ENCODE data around the gene NTHL1. TPM values are rescaled to one million over a fixed set of nuclear protein-coding genes. Genes with fewer than 3 reads are reported as not detected.
"Not testable (repeated sequence)": the region's sequence is repeated elsewhere in the genome, so short reads cannot be mapped to it uniquely, and the experiment has no call there.

The NTHL1 gene
- total RNA-seq, 2 donors from 2014 or later, result 43.2 to 46.1 TPM

DNA sequence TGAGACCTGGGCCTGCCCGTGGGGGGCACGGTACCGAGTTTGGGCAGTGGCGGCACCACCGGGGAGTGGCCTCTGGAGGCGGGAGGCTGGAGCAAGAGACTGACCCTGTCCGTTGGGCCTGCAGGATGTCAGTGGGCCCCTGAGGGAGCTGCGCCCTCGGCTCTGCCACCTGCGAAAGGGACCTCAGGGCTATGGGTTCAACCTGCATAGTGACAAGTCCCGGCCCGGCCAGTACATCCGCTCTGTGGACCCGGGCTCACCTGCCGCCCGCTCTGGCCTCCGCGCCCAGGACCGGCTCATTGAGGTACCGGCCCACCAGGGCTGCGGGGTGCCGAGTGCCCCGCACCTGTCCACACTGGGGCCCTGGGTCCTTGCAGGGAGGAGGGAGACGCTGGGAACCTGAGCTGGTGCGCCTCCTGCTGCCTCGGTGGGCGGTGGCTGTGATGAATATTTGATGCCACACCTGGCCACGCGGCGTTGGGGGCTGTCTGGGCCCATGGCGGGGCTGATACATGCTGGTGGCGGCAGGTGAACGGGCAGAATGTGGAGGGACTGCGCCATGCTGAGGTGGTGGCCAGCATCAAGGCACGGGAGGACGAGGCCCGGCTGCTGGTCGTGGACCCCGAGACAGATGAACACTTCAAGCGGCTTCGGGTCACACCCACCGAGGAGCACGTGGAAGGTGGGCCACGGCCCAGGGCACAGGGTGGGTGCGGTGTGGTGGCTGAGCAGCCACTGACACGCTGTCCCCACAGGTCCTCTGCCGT lies 11.3 kb downstream of the NTHL1 start:
- no peak overlapping the region for H3K4me3 Mint-ChIP-seq
- Histone ChIP-seq H3K27me3 (ENCODE audit: control insufficient read depth, insufficient read depth, low read length, poor library complexity, severe bottlenecking) (no peaks in the 10 kb centered on the region), H3K9me3 (ENCODE audit: control insufficient read depth, low read length) (no peaks in the 10 kb centered on the region), H3K4me1 (ENCODE audit: control insufficient read depth, insufficient read depth, low read length) (peaks cover 6% of the 10 kb centered on the region), H3K36me3 (ENCODE audit: control insufficient read depth, insufficient read depth, low read length) (no peaks in the 10 kb centered on the region), H3K4me3 (ENCODE audit: low read length) (no peak overlapping the region), H3K9ac (ENCODE audit: extremely low read depth, low read length, poor library complexity, severe bottlenecking) (no peak overlapping the region), H3K27ac (ENCODE audit: low read depth, low read length) (peak overlapping the region; percentile 49)
- no peaks in the 10 kb centered on the region for H3K27me3 Mint-ChIP-seq (ENCODE audit: insufficient read depth)
- no peaks in the 10 kb centered on the region for H3K9me3 Mint-ChIP-seq
- peaks cover 4% of the 10 kb centered on the region for H3K36me3 Mint-ChIP-seq (ENCODE audit: low read depth)
- no peak overlapping the region for H3K27ac Mint-ChIP-seq
- DNase-seq, result peak; percentile 53
- 95 to 96% methylated on average over 31 to 47 of the region's 47 CpGs for WGBS, 2 experiments (ENCODE audit: insufficient coverage in 1 of 2, insufficient read length in 1 of 2)
- TF ChIP-seq, protein P1, sequence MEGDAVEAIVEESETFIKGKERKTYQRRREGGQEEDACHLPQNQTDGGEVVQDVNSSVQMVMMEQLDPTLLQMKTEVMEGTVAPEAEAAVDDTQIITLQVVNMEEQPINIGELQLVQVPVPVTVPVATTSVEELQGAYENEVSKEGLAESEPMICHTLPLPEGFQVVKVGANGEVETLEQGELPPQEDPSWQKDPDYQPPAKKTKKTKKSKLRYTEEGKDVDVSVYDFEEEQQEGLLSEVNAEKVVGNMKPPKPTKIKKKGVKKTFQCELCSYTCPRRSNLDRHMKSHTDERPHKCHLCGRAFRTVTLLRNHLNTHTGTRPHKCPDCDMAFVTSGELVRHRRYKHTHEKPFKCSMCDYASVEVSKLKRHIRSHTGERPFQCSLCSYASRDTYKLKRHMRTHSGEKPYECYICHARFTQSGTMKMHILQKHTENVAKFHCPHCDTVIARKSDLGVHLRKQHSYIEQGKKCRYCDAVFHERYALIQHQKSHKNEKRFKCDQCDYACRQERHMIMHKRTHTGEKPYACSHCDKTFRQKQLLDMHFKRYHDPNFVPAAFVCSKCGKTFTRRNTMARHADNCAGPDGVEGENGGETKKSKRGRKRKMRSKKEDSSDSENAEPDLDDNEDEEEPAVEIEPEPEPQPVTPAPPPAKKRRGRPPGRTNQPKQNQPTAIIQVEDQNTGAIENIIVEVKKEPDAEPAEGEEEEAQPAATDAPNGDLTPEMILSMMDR (conservative IDR thresholded peaks at IDR 0.05), result no peak
- peaks cover 7% of the 10 kb centered on the region for H3K4me1 Mint-ChIP-seq

DNA sequence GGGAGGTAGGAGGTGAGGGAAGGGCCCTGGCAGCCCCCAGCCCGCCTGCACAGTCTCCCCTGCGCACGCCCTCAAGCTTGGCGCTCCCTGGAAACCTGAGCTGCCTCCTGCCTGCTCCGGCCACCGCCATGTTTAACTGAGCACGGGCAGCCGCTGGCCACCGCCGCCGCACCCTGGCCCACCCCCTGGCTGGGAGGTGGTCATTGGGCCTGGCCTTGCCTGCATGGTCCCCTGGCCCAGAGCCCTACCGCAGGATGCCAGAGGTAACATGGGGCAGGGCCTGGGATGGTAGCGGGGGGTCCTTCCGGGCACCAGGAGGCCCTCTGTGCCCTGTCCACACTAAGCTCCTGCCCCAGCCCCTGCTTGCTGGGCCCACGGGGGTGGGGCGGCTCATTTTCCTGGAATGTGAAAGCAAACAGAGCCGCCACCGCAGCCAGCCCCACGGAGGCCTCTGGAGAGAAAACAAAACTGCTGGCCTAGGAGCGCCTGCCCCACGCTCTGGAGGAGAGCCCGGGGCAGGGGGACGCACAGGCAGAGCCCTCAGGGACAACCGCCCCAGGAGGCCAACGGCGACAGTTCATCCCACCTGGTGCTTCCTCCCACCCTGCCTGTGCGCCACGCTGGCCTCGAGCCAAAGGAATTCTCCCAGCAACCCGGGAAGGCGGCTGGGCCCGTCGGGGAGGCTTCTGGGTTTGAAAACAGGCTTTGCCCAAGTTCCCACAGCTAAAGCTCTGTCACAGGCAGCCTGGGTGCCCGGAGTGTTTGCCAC lies 12.0 kb downstream of the NTHL1 start:
- no peak overlapping the region for H3K27ac Mint-ChIP-seq
- Histone ChIP-seq H3K9ac (ENCODE audit: extremely low read depth, low read length, poor library complexity, severe bottlenecking) (no peak overlapping the region), H3K36me3 (ENCODE audit: control insufficient read depth, insufficient read depth, low read length) (peaks cover 5% of the 10 kb centered on the region), H3K27me3 (ENCODE audit: control insufficient read depth, insufficient read depth, low read length, poor library complexity, severe bottlenecking) (no peaks in the 10 kb centered on the region), H3K4me3 (ENCODE audit: low read length) (no peak overlapping the region), H3K27ac (ENCODE audit: low read depth, low read length) (peak overlapping the region; percentile 49), H3K4me1 (ENCODE audit: control insufficient read depth, insufficient read depth, low read length) (peaks cover 6% of the 10 kb centered on the region), H3K9me3 (ENCODE audit: control insufficient read depth, low read length) (no peaks in the 10 kb centered on the region)
- H3K4me1 Mint-ChIP-seq, result peaks cover 7% of the 10 kb centered on the region
- no peaks in the 10 kb centered on the region for H3K9me3 Mint-ChIP-seq
- WGBS, 2 experiments (ENCODE audit: insufficient coverage in 1 of 2, insufficient read length in 1 of 2), result 86 to 87% methylated on average over 25 to 34 of the region's 34 CpGs
- H3K4me3 Mint-ChIP-seq, result no peak overlapping the region
- TF ChIP-seq, protein P1 (conservative IDR thresholded peaks at IDR 0.05), result no peak
- DNase-seq, result peak; percentile 65
- peaks cover 4% of the 10 kb centered on the region for H3K36me3 Mint-ChIP-seq (ENCODE audit: low read depth)
- no peaks in the 10 kb centered on the region for H3K27me3 Mint-ChIP-seq (ENCODE audit: insufficient read depth)

DNA sequence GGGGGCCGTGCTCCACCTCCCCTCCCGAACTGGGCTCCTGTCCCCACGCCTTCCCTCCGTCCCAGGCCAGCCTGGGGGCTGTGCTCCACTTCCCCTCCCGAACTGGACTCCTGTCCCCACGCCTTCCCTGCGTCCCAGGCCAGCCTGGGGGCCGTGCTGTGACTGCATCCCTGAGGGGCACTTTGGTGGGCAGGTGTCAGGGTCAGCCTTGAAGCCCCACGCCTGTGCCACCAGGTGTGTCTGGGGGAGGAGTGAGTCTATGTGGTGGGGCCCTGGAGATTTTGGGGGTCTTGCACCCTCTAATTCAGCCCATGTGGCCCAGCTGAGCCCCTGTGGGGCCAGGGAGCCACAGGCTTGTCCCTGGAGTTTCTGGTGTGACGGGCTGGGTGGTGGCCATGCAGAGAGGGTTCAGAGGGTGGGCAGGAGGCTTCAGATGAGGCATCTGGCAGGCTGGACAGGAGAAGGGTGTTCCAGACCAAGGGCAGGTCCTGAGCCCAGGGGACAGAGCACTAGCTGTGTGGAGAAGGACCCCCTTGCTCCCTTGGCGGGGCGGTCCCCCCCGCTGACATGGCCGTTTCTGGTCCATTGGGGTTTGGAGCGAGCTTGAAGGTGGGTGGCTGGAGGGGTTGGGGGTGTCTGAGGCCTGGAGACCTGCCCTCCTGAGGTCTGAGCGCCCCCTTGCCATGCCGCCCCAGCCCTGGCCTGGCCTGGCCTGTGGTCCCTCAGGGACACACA lies 12.8 kb downstream of the NTHL1 start:
- Mint-ChIP-seq H3K4me3 (no peak overlapping the region), H3K9me3 (no peaks in the 10 kb centered on the region), H3K36me3 (ENCODE audit: low read depth) (peaks cover 4% of the 10 kb centered on the region), H3K4me1 (peaks cover 7% of the 10 kb centered on the region), H3K27me3 (ENCODE audit: insufficient read depth) (no peaks in the 10 kb centered on the region), H3K27ac (no peak overlapping the region)
- DNase-seq, result no peak
- no peaks in the 10 kb centered on the region for H3K27me3 ChIP-seq (ENCODE audit: control insufficient read depth, insufficient read depth, low read length, poor library complexity, severe bottlenecking)
- H3K4me3 ChIP-seq (ENCODE audit: low read length), result no peak overlapping the region
- H3K9ac ChIP-seq (ENCODE audit: extremely low read depth, low read length, poor library complexity, severe bottlenecking), result no peak overlapping the region
- WGBS, 2 experiments (ENCODE audit: insufficient coverage in 1 of 2, insufficient read length in 1 of 2), result 90 to 93% methylated on average over 3 to 15 of the region's 17 CpGs
- peaks cover 5% of the 10 kb centered on the region for H3K36me3 ChIP-seq (ENCODE audit: control insufficient read depth, insufficient read depth, low read length)
- H3K4me1 ChIP-seq (ENCODE audit: control insufficient read depth, insufficient read depth, low read length), result peaks cover 6% of the 10 kb centered on the region
- TF ChIP-seq, protein P1 (conservative IDR thresholded peaks at IDR 0.05), result no peak
- H3K9me3 ChIP-seq (ENCODE audit: control insufficient read depth, low read length), result no peaks in the 10 kb centered on the region
- no peak overlapping the region for H3K27ac ChIP-seq (ENCODE audit: low read depth, low read length)

DNA sequence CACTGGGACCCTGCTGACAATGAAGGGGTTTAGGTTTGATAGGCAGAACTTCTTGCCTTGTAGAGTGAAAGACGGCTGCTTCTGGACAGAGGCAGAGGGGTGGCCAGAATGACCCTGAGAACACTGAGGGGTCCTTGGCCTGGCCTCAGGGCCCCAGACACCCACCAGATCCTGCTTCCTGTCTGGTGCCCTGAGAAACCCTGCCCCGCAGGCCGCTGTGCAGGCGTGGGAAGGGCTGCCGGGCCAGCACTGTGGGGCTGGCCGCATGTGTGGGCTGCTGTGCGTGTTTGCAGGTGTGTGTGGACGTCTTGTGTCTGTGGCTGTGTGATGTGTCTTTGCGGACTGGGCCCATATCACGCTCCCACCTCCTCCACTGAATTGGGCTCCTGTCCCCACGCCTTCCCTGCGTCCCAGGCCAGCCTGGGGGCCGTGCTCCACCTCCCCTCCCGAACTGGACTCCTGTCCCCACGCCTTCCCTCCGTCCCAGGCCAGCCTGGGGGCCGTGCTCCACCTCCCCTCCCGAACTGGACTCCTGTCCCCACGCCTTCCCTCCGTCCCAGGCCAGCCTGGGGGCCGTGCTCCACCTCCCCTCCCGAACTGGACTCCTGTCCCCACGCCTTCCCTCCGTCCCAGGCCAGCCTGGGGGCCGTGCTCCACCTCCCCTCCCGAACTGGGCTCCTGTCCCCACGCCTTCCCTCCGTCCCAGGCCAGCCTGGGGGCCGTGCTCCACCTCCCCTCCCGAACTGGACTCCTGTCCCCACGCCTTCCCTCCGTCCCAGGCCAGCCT lies 13.5 kb downstream of the NTHL1 start:
- H3K9me3 ChIP-seq (ENCODE audit: control insufficient read depth, low read length); H3K36me3 ChIP-seq (ENCODE audit: control insufficient read depth, insufficient read depth, low read length); H3K27me3 Mint-ChIP-seq (ENCODE audit: insufficient read depth); H3K9me3 Mint-ChIP-seq; H3K27ac Mint-ChIP-seq; H3K4me3 Mint-ChIP-seq; DNase-seq; H3K36me3 Mint-ChIP-seq (ENCODE audit: low read depth); H3K4me1 ChIP-seq (ENCODE audit: control insufficient read depth, insufficient read depth, low read length); H3K4me1 Mint-ChIP-seq; H3K4me3 ChIP-seq (ENCODE audit: low read length); H3K9ac ChIP-seq (ENCODE audit: extremely low read depth, low read length, poor library complexity, severe bottlenecking); H3K27me3 ChIP-seq (ENCODE audit: control insufficient read depth, insufficient read depth, low read length, poor library complexity, severe bottlenecking): not testable (repeated sequence)
- peak overlapping the region; percentile 66 for H3K27ac ChIP-seq (ENCODE audit: low read depth, low read length)
- 81 to 95% methylated on average over 4 to 10 of the region's 32 CpGs for WGBS, 2 experiments (ENCODE audit: insufficient coverage in 1 of 2, insufficient read length in 1 of 2)

Data from endodermal cell (in vitro differentiated cells).